RWPE2 (cell line): ENCODE data around the gene SPECC1.

Source experiments
- ATAC-seq: fragments of 200-7000 bp; cut with Tn5 transposase; 3 replicates; pipeline ENCODE4 v1.9.1; 2021; ENCODE audit warnings: low read depth
- DNase-seq: peaks from one replicate; pipeline ENCODE4 v3.0.0-alpha.2; 2020; ENCODE audit warnings: low spot score
- H3K27ac ChIP-seq: fragments of 450-650 bp; 2 replicates; pipeline ENCODE4 v1.5.1; 2017; ENCODE audit warnings: mild to moderate bottlenecking; ENCODE audit not compliant: poor library complexity, severe bottlenecking
- H3K27me3 ChIP-seq: fragments of 250-450 bp; sonication (Bioruptor Pico); 2 replicates; pipeline ENCODE4 v1.5.1; 2021; ENCODE audit warnings: mild to moderate bottlenecking, moderate library complexity; ENCODE audit not compliant: insufficient read depth, poor library complexity, severe bottlenecking
- H3K36me3 ChIP-seq: fragments of 250-450 bp; sonication (Bioruptor Pico); 2 replicates; pipeline ENCODE4 v1.5.1; 2020; ENCODE audit warnings: low read depth, mild to moderate bottlenecking, moderate library complexity
- H3K4me1 ChIP-seq: fragments of 250-450 bp; sonication (Bioruptor Pico); 2 replicates; pipeline ENCODE4 v1.5.1; 2021; ENCODE audit warnings: mild to moderate bottlenecking, moderate library complexity; ENCODE audit not compliant: insufficient read depth, poor library complexity, severe bottlenecking
- H3K4me3 ChIP-seq: fragments of 250-450 bp; sonication (Bioruptor Pico); 2 replicates; pipeline ENCODE4 v1.5.1; 2021; ENCODE audit warnings: mild to moderate bottlenecking, moderate library complexity; ENCODE audit not compliant: severe bottlenecking
- H3K9me3 ChIP-seq: fragments of 250-450 bp; sonication (Bioruptor Pico); 2 replicates; pipeline ENCODE4 v1.5.1; 2021; ENCODE audit warnings: mild to moderate bottlenecking, moderate library complexity; ENCODE audit not compliant: severe bottlenecking
- CTCF ChIP-seq: fragments of 450-650 bp; IDR thresholded peaks from one replicate; pipeline ENCODE4 v1.5.1; 2017; ENCODE audit warnings: mild to moderate bottlenecking, moderate library complexity; ENCODE audit not compliant: poor library complexity, severe bottlenecking

The SPECC1 gene

GRCh38 chr17:20246692-20247091 is 237.5 kb downstream of the SPECC1 start:
- no peak for DNase-seq
- ATAC-seq = no peak
- Histone ChIP-seq H3K36me3 (peaks cover 52% of the 10 kb centered on the region), H3K4me1 (no peaks in the 10 kb centered on the region), H3K27me3 (no peaks in the 10 kb centered on the region), H3K9me3 (no peaks in the 10 kb centered on the region), H3K4me3 (no peak overlapping the region), H3K27ac (no peak overlapping the region)
- TF ChIP-seq CTCF = no peak

- Histone ChIP-seq H3K27me3 (no peaks in the 10 kb centered on the region), H3K4me3 (no peak overlapping the region), H3K9me3 (no peaks in the 10 kb centered on the region), H3K27ac (no peak overlapping the region), H3K4me1 (no peaks in the 10 kb centered on the region), H3K36me3 (peaks cover 43% of the 10 kb centered on the region)
- ATAC-seq (no peak), DNase-seq (no peak)
- TF ChIP-seq CTCF = no peak
Observed at GRCh38 chr17:20253323-20253722, 244.2 kb downstream of the SPECC1 start.

- TF ChIP-seq CTCF = no peak
- Histone ChIP-seq H3K4me3 (no peak overlapping the region), H3K36me3 (peaks cover 43% of the 10 kb centered on the region), H3K27ac (no peak overlapping the region), H3K27me3 (no peaks in the 10 kb centered on the region), H3K9me3 (no peaks in the 10 kb centered on the region), H3K4me1 (no peaks in the 10 kb centered on the region)
- DNase-seq (no peak), ATAC-seq (no peak)
Observed at GRCh38 chr17:20254541-20254940, 245.4 kb downstream of the SPECC1 start.

- Histone ChIP-seq H3K9me3 (no peaks in the 10 kb centered on the region), H3K36me3 (peaks cover 41% of the 10 kb centered on the region), H3K4me3 (no peak overlapping the region), H3K4me1 (no peaks in the 10 kb centered on the region), H3K27ac (no peak overlapping the region), H3K27me3 (no peaks in the 10 kb centered on the region)
- DNase-seq (no peak), ATAC-seq (no peak)
- no peak for TF ChIP-seq CTCF
Observed at GRCh38 chr17:20256144-20256543, 247.0 kb downstream of the SPECC1 start.

GRCh38 chr17:20257008-20257407 is 247.8 kb downstream of the SPECC1 start:
- ATAC-seq = no peak
- no peak for TF ChIP-seq CTCF

More at GRCh38 chr17:20257008-20257407, 247.8 kb downstream of the SPECC1 start:
- H3K4me1 ChIP-seq = no peaks in the 10 kb centered on the region
- no peak for DNase-seq
- peaks cover 39% of the 10 kb centered on the region for H3K36me3 ChIP-seq
- no peak overlapping the region for H3K27ac ChIP-seq
- H3K27me3 ChIP-seq = no peaks in the 10 kb centered on the region
- no peak overlapping the region for H3K4me3 ChIP-seq
- H3K9me3 ChIP-seq = no peaks in the 10 kb centered on the region
